ENCODE results near the gene ARHGAP9. TPM values are rescaled to one million over a fixed set of nuclear protein-coding genes. Genes with fewer than 3 reads are reported as not detected.
"Not testable (repeated sequence)": the region's sequence is repeated elsewhere in the genome, so short reads cannot be mapped to it uniquely, and the experiment has no call there.

The ARHGAP9 gene
- total RNA-seq, 2 donors from 2014 or later: 32.0 to 32.5 TPM

DNA sequence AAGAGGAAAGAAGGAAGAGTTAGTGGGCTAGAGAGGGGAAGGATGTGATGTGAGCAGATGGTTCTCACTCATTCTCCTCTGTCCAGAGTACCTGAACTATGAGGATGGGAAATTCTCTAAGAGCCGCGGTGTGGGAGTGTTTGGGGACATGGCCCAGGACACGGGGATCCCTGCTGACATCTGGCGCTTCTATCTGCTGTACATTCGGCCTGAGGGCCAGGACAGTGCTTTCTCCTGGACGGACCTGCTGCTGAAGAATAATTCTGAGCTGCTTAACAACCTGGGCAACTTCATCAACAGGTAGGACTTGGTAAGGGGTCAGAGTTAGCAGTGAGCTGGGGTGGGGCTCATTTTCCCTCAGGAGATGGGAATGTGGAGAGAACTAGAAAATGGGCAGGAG is 33.0 kb upstream of the ARHGAP9 start:
- Histone ChIP-seq H3K36me3 (peaks cover 64% of the 10 kb centered on the region), H3K27ac (no peak overlapping the region), H3K27me3 (replicated peaks; ENCODE audit: insufficient read depth) (no peaks in the 10 kb centered on the region), H3K4me1 (ENCODE audit: control insufficient read depth in 1 of 2, low read depth in 2 of 2) (peaks cover 3 to 7% of the 10 kb centered on the region in 2 donors), H3K4me3 (no peak overlapping the region), H3K9me3 (no peaks in the 10 kb centered on the region)
- ATAC-seq (ENCODE audit: insufficient number of reproducible peaks, low FRiP score, low read depth): no peak
- TF ChIP-seq, protein P1, sequence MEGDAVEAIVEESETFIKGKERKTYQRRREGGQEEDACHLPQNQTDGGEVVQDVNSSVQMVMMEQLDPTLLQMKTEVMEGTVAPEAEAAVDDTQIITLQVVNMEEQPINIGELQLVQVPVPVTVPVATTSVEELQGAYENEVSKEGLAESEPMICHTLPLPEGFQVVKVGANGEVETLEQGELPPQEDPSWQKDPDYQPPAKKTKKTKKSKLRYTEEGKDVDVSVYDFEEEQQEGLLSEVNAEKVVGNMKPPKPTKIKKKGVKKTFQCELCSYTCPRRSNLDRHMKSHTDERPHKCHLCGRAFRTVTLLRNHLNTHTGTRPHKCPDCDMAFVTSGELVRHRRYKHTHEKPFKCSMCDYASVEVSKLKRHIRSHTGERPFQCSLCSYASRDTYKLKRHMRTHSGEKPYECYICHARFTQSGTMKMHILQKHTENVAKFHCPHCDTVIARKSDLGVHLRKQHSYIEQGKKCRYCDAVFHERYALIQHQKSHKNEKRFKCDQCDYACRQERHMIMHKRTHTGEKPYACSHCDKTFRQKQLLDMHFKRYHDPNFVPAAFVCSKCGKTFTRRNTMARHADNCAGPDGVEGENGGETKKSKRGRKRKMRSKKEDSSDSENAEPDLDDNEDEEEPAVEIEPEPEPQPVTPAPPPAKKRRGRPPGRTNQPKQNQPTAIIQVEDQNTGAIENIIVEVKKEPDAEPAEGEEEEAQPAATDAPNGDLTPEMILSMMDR (IDR thresholded peaks at IDR 0.05): no peak
- DNase-seq (ENCODE audit: low spot score): no peak

DNA sequence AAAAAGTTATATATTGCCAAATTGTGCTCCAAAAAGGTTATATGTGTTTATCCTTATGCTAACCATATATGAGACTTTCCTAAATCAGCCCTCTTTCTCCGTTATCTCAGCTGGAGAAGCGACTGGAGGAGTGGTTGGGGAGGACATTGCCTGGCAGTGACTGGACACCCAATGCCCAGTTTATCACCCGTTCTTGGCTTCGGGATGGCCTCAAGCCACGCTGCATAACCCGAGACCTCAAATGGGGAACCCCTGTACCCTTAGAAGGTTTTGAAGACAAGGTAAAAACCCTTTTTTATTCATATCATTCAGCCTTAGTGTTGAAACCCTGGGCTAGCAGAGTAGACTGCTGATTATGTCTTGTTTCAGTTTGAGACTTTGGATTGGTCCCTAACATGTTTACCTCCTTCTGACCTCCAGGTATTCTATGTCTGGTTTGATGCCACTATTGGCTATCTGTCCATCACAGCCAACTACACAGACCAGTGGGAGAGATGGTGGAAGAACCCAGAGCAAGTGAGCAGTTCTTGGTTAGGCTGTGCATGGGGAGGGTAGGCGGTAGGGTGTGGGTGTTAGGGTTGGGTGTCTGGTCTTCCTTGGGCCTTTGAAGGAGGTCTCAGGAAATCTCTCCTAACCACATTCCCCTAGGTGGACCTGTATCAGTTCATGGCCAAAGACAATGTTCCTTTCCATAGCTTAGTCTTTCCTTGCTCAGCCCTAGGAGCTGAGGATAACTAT is 32.1 kb upstream of the ARHGAP9 start:
- DNase-seq (ENCODE audit: low spot score): no peak
- Histone ChIP-seq H3K4me3 (no peak overlapping the region), H3K27me3 (replicated peaks; ENCODE audit: insufficient read depth) (no peaks in the 10 kb centered on the region), H3K4me1 (ENCODE audit: control insufficient read depth in 1 of 2, low read depth in 2 of 2) (no peaks in the 10 kb centered on the region), H3K27ac (no peak overlapping the region), H3K9me3 (no peaks in the 10 kb centered on the region), H3K36me3 (peaks cover 58% of the 10 kb centered on the region)
- TF ChIP-seq, protein P1 (IDR thresholded peaks at IDR 0.05): no peak
- ATAC-seq (ENCODE audit: insufficient number of reproducible peaks, low FRiP score, low read depth): no peak

DNA sequence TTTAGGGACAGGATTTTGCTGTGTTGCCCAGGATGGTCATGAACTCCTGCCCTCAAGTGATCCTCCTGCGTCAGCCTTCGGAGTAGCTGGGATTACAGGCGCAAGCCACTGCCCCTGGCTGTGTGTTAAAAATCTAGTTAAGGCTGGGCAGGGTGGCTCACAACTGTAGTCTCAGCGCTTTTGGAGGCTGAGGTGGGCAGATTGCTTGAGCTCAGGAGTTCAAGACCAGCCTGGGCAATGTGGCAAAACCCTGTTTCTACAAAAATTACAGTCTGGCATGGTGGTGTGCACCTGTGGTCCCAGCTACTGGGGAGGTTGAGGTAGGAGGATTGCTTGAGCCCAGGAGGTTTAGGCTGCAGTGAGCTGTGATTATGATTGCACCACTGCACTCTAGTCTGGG is 31.5 kb upstream of the ARHGAP9 start:
- Histone ChIP-seq H3K4me1 (ENCODE audit: control insufficient read depth in 1 of 2, low read depth in 2 of 2) (no peaks in the 10 kb centered on the region), H3K36me3 (peaks cover 52% of the 10 kb centered on the region), H3K27ac (no peak overlapping the region), H3K27me3 (replicated peaks; ENCODE audit: insufficient read depth) (no peaks in the 10 kb centered on the region), H3K9me3 (no peaks in the 10 kb centered on the region), H3K4me3 (no peak overlapping the region)
- no peak for ATAC-seq (ENCODE audit: insufficient number of reproducible peaks, low FRiP score, low read depth)
- TF ChIP-seq, protein P1 (IDR thresholded peaks at IDR 0.05): no peak
- DNase-seq (ENCODE audit: low spot score): no peak

DNA sequence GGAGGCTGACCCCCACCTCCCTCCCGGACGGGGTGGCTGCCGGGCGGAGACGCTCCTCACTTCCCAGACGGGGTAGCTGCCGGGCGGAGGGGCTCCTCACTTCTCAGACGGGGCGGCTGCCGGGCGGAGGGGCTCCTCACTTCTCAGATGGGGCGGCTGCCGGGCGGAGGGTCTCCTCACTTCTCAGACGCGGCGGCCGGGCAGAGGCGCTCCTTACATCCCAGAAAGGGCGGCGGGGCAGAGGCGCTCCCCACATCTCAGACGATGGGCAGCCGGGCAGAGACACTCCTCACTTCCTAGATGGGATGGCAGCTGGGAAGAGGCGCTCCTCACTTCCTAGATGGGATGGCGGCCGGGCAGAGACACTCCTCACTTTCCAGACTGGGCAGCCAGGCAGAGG is 28.1 kb upstream of the ARHGAP9 start:
- H3K4me3 ChIP-seq; ATAC-seq (ENCODE audit: insufficient number of reproducible peaks, low FRiP score, low read depth); DNase-seq (ENCODE audit: low spot score); H3K4me1 ChIP-seq (ENCODE audit: control insufficient read depth in 1 of 2, low read depth in 2 of 2); H3K27me3 ChIP-seq (replicated peaks; ENCODE audit: insufficient read depth); H3K27ac ChIP-seq; H3K9me3 ChIP-seq: not testable (repeated sequence)
- peaks cover 34% of the 10 kb centered on the region for H3K36me3 ChIP-seq

DNA sequence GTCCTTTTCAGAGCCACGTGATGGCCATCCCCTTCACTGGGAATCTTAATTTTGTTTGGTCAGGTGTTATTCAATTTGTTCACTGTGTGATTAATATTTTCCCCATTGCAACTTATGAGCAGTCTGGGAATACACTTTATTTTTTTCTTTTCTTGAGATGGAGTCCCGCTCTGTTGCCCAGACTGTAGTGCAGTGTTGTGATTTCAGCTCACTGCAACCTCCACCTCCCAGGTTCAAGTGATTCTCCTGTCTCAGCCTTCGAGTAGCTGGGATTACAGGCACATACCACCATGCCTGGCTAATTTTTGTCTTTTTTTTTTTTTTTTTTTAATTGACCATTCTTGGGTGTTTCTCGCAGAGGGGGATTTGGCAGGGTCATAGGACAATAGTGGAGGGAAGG is 26.9 kb upstream of the ARHGAP9 start:
- H3K36me3 ChIP-seq: peaks cover 28% of the 10 kb centered on the region
- ATAC-seq (ENCODE audit: insufficient number of reproducible peaks, low FRiP score, low read depth): not testable (repeated sequence)

DNA sequence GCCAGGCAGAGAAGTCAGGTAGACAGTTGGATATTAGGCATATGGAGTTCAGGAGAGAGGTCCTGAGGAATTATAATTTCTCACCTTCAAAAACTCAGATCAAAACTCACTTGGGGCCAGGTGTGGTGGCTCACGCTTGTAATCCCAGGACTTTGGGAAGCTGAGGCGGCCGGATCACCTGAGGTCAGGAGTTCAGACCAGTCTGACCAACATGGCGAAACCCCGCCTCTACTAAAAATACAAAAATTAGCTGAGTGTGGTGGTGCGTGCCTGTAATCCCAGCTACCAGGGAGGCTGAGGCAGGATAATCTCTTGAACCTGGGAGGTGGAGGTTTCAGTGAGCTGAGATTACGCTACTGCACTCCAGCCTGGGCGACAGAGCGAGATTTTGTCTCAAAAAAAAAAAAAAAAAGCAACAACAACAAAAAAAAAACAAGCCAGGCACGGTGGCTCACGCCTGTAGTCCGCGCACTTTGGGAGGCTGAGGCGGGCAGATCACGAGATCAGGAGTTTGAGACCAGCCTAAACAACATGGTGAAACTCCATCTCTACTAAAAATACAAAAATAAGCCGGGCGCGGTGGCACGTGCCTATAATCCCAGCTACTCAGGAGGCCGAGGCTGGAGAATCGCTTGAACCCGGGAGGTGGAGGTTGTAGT is 22.8 kb upstream of the ARHGAP9 start:
- peaks cover 43% of the 10 kb centered on the region for H3K36me3 ChIP-seq

More for the DNA sequence above, 26.9 kb upstream of the ARHGAP9 start:
- not testable (repeated sequence) for H3K9me3 ChIP-seq; H3K4me1 ChIP-seq (ENCODE audit: control insufficient read depth in 1 of 2, low read depth in 2 of 2); H3K27me3 ChIP-seq (replicated peaks; ENCODE audit: insufficient read depth); H3K27ac ChIP-seq; DNase-seq (ENCODE audit: low spot score); H3K4me3 ChIP-seq

More for the DNA sequence above, 22.8 kb upstream of the ARHGAP9 start:
- ATAC-seq (ENCODE audit: insufficient number of reproducible peaks, low FRiP score, low read depth); H3K27me3 ChIP-seq (replicated peaks; ENCODE audit: insufficient read depth); H3K9me3 ChIP-seq; H3K27ac ChIP-seq; H3K4me3 ChIP-seq; DNase-seq (ENCODE audit: low spot score); H3K4me1 ChIP-seq (ENCODE audit: control insufficient read depth in 1 of 2, low read depth in 2 of 2): not testable (repeated sequence)
